ENCODE measurements around the gene WDR83. TPM values are rescaled to one million over a fixed set of nuclear protein-coding genes. Genes with fewer than 3 reads are reported as not detected.

Gene WDR83
- total and polyA plus RNA-seq, 10 of the 15 experiments (the other 5 are each of a cell fraction or from before 2014, with no cell fraction given) = 0.58 to 17.7 (median 10.8) TPM

DNA sequence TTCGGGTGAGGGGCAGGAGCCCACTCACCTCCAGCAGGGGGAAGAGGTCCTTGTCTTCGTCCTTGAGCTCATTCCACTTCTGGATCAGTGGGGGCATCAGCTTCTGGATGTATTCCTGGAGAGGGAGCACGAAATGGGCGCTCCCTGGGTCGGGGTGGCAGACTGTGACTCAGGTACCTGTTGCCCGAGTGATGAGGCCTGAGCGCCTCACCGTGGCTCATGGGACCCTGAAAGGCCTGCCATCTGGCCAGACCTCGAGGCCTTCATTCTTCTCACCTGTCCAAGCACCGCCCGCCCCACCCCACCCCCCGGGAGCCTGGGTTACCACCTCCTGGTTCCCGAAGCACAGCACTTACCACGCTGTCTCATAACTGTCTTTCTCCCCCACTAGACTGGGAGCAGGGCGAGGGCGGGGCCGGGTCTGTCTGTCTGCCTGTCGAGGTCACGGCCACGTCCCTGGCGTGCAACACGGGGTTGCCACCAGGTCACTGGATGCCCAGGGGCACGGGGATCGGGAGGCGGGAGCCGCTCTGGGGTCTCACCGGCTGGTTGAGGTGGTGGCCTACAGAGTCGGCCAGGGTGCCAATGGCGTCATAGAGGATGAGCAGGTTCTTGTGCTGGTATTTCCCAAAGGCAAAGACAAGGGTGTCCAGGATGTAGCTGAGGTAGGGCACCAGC, 39.2 kb downstream of the WDR83 start (continued):
- no peak for TF ChIP-seq ZBTB40 (IDR thresholded peaks at IDR 0.05; ENCODE audit: borderline replicate concordance)

DNA sequence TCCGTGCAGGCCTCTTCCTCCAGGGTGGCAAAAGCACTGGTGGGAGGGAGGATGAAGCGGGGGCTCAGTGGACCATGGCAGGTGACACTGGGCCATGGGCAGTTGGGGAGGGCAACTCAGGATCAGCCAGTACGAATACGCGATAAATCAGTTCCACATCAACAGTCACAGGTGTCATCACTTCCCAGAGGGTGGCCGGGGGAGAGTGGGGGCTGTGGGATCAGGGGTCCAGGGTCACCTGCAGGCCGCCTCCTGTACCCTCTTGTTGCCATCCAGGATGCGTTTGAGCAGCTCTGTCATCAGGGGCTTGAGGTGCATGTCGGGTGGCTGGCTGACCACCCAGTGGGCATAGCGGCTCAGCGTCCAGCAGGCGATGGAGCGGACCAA, 39.7 kb downstream of the WDR83 start:
- BruUV-seq (replicated peaks) = no TSS peak
- in situ Hi-C loops (cut with MboI) = no loop called here
- Histone ChIP-seq H3K79me2 (ENCODE audit: control insufficient read depth, insufficient read depth, low read length) (no peaks in the 10 kb centered on the region), H3K9me3 (replicated peaks; ENCODE audit: control insufficient read depth, insufficient read depth, low read length) (no peaks in the 10 kb centered on the region), H3K27me3 (replicated peaks in 1 of 2; ENCODE audit: control insufficient read depth in 2 of 2, insufficient read depth in 2 of 2, low read length in 1 of 2) (no peaks in the 10 kb centered on the region), H3K36me3 (ENCODE audit: control insufficient read depth in 2 of 2, insufficient read depth in 2 of 2, low read length in 1 of 2) (peaks cover 34 to 47% of the 10 kb centered on the region in 2 experiments), H3K9ac (ENCODE audit: control insufficient read depth, insufficient read depth, low read length) (no peak overlapping the region), H2AFZ (ENCODE audit: control insufficient read depth, low read depth, low read length) (no peak overlapping the region), H3K4me3 (no peak overlapping the region), H3K27ac (ENCODE audit: control insufficient read depth, insufficient read depth) (no peak overlapping the region), H3K4me2 (ENCODE audit: control insufficient read depth, insufficient read depth) (no peak overlapping the region), H4K20me1 (ENCODE audit: control insufficient read depth, insufficient read depth) (no peaks in the 10 kb centered on the region), H3K4me1 (ENCODE audit: control insufficient read depth, insufficient read depth, low read length) (no peaks in the 10 kb centered on the region)
- no peak for FAIRE-seq
- ChIA-PET RAD21 (ENCODE audit: unreplicated experiment) (no interaction called here), POLR2A (no interaction called here), CTCF (no interaction called here), SMC1A (ENCODE audit: uncharacterized antibody, unreplicated experiment) (no interaction called here)
- DNase-seq (ENCODE audit: low read depth, low spot score) = no peak
- no peak for TF ChIP-seq EGR1 (IDR thresholded peaks at IDR 0.05; ENCODE audit: borderline replicate concordance in 1 of 2, low read depth in 2 of 2, low read length in 2 of 2)
- no peak for TF ChIP-seq IKZF2 (IDR thresholded peaks at IDR 0.05)
- TF ChIP-seq NBN (IDR thresholded peaks at IDR 0.05) = no peak
- no peak for TF ChIP-seq ZBED1 (IDR thresholded peaks at IDR 0.05; ENCODE audit: borderline replicate concordance)
- TF ChIP-seq, protein P1, sequence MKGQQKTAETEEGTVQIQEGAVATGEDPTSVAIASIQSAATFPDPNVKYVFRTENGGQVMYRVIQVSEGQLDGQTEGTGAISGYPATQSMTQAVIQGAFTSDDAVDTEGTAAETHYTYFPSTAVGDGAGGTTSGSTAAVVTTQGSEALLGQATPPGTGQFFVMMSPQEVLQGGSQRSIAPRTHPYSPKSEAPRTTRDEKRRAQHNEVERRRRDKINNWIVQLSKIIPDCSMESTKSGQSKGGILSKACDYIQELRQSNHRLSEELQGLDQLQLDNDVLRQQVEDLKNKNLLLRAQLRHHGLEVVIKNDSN (IDR thresholded peaks at IDR 0.05; ENCODE audit: borderline replicate concordance, extremely low read length, insufficient read depth, low read depth, low read length) = no peak
- no peak for TF ChIP-seq TBL1XR1 (IDR thresholded peaks at IDR 0.05; ENCODE audit: low read depth, low read length)
- no peak for TF ChIP-seq YBX1 (IDR thresholded peaks at IDR 0.05)
- TF ChIP-seq NKRF (conservative IDR thresholded peaks at IDR 0.05) = no peak
- no peak for TF ChIP-seq NFYB (IDR thresholded peaks at IDR 0.05; ENCODE audit: insufficient read depth, low read depth, low read length)
- TF ChIP-seq JUNB (IDR thresholded peaks at IDR 0.05) = no peak
- TF ChIP-seq HCFC1 (IDR thresholded peaks at IDR 0.05; ENCODE audit: low read length) = no peak
- TF ChIP-seq LARP7 (IDR thresholded peaks at IDR 0.05) = no peak
- ATAC-seq = no peak
- over 99% methylated on average over 12 of the region's 13 CpGs for WGBS (ENCODE audit: insufficient coverage, insufficient replicate concordance, low lambda C conversion rate, missing lambda C conversion rate)
- intact Hi-C loops (cut with micrococcal nuclease; ENCODE audit: unreplicated experiment) = no loop called here
